ENCODE data around the gene PAIP2.

DNA sequence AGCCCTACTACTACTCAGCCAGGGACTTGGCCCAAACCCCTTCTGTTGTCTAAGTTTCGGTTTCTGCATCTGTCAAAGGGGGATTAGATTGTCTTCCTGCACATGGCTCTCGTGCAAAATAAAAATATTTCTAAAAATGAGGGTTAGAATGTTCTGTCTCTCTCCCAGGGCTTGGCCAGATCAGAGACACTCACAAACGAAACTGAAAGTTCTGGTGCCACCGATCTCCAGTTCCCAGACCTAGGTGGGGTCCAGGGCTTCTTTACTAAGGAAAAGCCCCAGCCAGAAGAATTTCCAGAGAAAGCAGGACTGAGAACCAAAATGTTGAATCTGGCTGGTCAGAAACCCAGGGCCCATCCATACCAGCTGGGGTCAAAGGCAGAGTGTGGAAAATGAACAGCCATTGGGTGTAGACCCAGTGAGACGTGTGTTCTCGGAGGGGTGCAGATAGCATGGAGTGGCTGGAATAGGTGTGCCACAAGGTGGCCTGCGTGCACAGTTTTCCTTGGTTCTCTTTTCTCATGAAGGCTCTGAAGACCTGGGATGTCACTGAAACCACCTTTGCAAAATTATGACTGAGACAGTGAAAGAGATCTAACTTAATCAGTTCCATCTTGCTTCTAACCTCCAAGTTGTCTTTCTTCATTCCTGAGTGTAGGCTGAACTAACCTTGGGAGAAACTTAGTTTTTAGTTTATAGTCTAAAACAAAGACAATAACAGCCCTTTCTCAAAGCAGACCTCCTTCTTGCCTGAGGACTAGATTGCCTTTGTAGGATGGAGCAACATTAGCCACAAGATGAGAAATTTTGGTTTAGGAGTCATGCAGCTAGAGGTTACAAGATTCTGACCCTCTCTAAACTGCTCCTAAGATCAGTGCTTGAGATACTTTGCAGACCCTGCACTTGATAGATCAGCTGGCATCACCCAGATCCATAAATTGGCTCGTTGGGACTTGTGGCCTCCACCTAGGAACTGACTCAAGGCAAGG lies 43.7 kb downstream of the PAIP2 start:
- TF ChIP-seq, protein P1, sequence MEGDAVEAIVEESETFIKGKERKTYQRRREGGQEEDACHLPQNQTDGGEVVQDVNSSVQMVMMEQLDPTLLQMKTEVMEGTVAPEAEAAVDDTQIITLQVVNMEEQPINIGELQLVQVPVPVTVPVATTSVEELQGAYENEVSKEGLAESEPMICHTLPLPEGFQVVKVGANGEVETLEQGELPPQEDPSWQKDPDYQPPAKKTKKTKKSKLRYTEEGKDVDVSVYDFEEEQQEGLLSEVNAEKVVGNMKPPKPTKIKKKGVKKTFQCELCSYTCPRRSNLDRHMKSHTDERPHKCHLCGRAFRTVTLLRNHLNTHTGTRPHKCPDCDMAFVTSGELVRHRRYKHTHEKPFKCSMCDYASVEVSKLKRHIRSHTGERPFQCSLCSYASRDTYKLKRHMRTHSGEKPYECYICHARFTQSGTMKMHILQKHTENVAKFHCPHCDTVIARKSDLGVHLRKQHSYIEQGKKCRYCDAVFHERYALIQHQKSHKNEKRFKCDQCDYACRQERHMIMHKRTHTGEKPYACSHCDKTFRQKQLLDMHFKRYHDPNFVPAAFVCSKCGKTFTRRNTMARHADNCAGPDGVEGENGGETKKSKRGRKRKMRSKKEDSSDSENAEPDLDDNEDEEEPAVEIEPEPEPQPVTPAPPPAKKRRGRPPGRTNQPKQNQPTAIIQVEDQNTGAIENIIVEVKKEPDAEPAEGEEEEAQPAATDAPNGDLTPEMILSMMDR (IDR thresholded peaks at IDR 0.05), result peak in 1 of 3 experiments; percentile 3
- TF ChIP-seq POLR2A (IDR thresholded peaks at IDR 0.05), result no peak

All from testis (tissue), 2 donors.